ENCODE measurements around the gene SOCS3.

SOCS3 gene

GRCh38 chr17:78390241-78391050 lies 30.6 kb upstream of the SOCS3 start:
- no peak for DNase-seq

GRCh38 chr17:78387977-78388941 lies 28.4 kb upstream of the SOCS3 start:
- no peak for DNase-seq

DNA sequence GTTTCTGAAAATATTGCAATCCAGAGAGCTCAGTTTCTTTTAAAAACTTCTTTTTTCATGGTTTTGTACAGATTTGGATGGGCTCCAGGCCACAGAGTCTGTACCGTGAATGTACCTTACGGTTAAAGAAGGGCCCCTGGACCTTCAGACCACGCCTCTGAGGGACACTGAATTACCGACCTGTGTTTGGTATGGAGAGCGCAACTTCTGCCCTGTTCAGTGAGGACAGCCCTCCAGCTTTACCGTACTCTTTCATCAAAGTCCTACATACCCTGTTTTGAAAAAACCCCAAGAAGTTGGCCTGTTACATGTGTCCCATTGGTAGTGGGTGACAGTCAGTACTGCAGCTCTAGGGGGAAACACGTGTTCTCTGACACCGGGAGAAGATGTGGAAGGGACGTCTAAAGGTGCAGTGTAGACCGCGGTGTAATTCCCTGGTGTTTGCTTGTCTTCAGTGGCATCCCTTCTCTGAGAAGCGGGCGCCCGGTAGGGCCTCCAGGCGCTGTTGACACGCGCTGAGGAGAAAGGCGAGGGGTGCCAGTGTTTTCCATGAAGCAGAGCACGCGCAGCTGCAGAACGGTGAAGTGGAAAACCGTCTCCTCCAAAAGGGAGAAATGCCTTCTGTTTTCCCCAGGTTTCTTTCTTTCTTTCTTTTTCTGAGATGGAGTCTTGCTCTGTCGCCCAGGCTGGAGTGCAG lies 24.8 kb upstream of the SOCS3 start:
- no peak for DNase-seq

DNA sequence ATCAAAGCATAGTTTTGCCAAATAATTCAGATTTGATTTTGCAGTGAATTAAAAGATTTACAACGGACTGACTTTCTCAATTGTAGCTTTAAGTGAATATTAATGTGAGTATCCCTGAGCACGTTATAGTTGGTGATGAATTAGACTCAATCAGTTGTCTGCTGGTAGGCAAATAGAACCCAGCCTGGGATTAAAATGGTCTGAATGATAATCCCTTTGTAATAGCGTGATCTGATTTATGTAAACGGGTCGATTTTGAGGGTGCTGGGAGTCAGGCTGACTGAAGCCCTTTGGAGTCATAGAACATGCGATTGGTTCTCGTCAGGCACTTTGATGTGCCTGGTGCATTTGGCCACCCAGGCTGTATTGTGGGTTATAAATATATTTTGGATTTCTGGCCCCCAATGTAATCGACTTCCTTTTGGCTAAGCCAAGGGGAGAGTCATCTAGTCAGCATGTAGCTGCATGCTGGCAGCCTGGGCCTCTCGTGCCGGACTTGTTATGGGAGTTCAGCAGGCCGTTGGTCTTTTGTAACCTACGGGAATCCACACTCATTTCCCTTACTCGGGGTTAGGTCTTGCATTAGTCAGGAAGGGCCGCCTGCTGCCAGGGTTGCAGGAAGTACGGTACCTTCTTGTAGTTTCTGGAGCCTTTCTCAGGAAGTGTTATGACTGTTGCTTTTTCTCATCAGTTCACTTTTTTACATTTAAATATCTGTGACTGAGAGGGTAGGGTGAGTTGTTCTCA lies 24.0 kb upstream of the SOCS3 start:
- DNase-seq = peak; percentile 52

DNA sequence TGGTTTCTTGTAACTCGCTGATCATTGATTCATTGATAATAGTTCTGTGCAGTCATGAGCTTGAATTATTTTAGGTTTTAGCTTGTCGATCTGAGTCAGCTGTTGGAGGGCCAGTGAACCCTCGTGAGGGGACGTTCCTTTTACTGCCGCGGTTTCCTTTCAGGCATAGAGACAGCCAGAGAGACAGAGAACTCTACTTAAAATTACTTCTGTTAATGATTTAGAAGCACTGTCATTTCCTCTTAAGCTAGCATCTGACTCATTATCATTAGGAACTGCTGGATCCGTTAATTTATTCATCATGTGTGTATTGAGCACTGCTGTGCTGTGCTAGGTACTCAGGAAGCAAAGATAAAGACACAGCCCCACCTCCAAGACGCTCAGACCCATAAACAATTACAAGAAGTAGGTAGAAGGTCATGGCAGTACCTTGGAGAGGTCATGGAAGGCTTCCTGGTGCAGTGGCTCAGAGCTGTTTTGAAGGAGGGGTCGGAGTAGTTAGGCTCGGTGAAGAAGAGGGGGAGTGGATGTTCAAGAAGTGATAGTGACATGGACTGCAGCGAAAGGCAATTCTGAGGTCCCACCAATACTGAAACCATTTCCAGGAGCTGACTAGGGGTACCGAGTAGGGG lies 21.8 kb upstream of the SOCS3 start:
- peak; percentile 48 for DNase-seq

- no peak for DNase-seq
These were observed 20.5 kb upstream of the SOCS3 start for GRCh38 chr17:78380370-78380769.

DNA sequence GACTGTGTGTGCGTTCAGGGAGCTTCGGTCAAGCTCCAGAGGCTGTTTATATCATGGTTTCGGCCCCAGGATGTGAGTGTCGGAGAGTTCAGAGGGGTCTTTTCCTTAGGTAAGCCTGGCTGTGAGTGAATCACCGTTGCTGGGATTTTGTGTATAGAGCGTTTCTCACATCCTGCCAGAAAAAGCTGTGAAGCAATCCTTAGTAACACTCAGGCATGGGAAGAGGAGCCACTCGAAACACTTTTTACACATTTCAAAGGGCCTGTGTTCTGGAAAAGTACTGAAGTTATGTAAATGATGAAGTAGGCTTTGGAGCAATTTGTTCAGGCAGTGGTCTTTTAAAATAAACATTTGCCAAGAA lies 19.2 kb upstream of the SOCS3 start:
- DNase-seq = no peak

GRCh38 chr17:78378225-78379130 lies 18.6 kb upstream of the SOCS3 start, which contains the start of gene PGS1:
Gene PGS1, plus strand, starts transcription at chr17:78378649. Its CDS starts 17 bp downstream, at chr17:78378666.
- peak; percentile 88 for DNase-seq

DNA sequence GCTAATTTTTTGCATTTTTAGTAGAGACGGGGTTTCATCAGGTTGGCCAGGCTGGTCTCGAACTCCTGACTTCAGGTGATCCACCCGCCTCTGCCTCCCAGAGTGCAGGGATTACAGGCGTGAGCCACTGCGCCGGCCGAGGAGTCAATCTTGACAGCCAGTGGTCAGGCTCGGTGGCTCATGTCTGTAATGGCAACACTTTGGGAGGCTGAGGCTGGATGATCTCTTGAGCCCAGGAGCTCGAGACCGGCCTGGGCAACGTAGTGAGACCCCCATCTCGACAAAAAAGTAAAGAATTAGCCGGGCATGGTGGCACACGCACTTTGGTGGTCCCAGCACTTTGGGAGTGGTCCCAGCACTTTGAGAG lies 18.0 kb upstream of the SOCS3 start:
- no peak for DNase-seq

GRCh38 chr17:78376161-78376560 lies 16.3 kb upstream of the SOCS3 start:
- no peak for DNase-seq

DNA sequence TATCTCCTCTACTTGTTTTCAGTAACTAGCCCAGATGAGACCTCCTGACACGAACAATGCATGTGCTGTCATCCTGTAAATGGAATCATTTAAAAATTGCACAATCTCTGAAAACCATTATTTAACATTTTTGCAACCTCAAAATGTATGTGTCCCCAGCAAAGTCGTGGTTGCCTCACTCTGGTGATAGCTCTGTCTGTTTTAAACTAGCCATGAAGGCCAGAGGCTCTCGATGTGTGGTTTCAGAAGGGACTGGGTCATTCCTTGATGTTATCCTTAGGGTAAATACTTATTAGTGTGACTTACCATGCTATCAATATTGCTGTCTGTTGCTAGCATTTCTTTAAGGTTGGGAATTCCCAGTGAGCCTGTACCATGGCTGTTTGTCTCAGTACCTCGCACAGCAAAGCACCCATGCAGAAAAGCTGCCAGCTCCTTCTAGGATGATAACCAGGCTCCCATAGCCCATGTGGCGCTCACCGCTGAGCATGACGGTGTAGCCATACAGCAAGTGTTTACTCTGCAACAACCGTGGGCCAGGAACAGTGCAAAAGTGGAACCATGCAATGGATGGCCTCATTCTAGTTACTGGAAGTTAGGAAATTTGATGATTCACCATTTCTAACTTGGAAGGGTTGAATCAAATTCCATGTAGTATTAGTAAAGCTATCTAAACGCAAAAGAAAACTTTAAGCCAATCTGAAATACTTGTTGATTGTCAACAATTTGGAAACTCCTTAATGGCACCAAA lies 15.7 kb upstream of the SOCS3 start:
- DNase-seq = no peak

- DNase-seq = no peak
These were observed 14.9 kb upstream of the SOCS3 start for GRCh38 chr17:78374631-78375274.

GRCh38 chr17:78374189-78374588 lies 14.3 kb upstream of the SOCS3 start:
- no peak for DNase-seq

DNA sequence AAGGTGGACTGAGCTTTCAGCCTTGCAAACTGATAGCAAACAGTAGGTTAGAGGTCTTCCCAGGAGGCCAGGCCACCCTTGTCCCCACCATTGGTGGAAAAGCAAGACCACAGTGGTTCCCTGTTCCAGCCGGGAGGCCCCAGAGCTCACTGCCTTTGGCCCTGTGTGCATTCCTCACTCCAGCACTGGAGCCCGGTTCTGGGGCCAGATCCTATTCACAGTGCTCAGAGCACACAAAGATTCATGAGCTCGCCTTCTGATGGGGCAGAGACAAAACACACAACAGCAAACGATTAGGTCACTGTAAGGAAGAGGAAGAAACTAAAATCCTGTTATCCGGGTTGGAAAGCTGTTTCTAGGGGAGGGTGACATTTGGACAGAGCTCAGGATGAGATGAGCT lies 13.0 kb upstream of the SOCS3 start:
- no peak for DNase-seq

DNA sequence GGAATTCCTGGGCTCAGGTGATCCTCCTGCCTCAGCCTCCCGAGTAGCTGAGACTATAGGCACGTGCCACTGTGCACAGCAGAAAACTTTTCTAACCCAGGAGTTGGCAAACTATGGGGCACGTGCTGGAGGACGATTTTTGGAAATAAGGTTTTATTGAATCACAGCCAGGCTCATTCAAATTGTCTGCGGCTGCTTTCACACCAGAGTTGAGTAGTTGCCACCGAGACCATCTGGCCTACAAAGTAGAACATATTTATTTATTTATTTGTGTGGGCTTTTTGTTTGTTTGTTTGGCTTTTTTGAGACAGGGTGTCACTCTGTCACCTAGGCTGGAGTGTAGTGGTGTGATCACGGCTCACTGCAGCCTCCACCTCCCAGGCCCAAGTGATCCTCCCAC lies 11.2 kb upstream of the SOCS3 start:
- DNase-seq = no peak

- DNase-seq = no peak
These were observed 10.0 kb upstream of the SOCS3 start for GRCh38 chr17:78369791-78370381.

DNA sequence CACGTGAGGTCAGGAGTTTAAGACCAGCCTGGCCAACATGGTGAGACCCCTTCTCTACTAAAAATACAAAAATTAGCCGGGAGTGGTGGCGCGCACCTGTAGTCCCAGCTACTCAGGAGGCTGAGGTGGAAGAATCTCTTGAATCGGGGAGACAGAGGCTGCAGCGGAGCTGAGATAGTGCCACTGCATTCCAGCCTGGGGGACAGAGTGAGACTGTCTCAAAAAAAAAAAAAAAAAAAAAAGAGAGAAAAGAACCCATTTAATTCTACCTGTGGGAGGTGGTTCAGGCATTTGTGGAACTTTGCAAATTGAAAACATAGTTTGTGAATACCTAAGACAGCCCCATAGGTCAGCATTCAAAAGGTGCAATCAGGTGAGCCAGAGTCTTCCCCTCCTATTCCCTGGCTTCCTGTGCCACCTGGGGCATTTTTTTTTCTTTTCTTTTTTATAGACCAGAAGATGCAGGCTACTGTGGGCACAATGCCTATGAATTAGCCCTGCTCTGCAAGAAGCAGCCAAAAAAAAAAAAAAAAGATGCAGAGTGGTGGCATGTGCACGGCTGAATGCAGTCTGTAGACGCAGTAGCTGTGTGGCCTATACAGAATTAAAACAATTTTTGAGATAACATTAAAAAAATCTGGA lies 9.1 kb upstream of the SOCS3 start:
- no peak for DNase-seq

GRCh38 chr17:78368348-78368747 lies 8.5 kb upstream of the SOCS3 start:
- DNase-seq = no peak

DNA sequence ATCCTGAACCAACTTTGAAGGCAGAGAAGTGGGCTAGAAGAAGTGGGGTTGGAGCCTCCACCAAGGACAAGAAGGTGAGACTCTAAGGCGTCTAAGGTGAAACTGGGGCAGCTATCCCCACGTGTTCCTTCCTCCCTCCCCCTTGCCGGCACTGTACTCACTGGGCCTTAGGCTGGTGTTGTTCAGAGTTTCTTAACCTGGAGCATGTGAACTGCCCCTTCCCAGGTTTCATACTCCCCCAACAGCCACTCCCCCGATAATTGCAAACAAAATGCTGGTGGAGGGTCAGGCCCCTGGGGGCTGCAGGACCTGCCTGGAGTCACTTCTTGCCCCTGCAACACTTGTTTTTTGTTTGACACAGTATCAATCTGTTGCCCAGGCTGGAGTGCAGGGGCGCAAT lies 7.3 kb upstream of the SOCS3 start:
- DNase-seq = no peak

Measured in activated CD4-positive, CD25-positive, alpha-beta regulatory T cell treated with anti-CD3 and anti-CD28 coated beads, Interleukin-2, amount 50 U/mL, for 72 hours (primary cell).